GM12875 (cell line): ENCODE data around the gene CBLB.

Source experiments
- H3K4me3 ChIP-seq: one replicate; pipeline ENCODE4 v1.5.1; 2011; ENCODE audit warnings: low read depth, low read length, control low read depth
- CTCF ChIP-seq: IDR thresholded peaks from 2 replicates; pipeline ENCODE4 v1.5.1; 2011; ENCODE audit warnings: low read depth, mild to moderate bottlenecking, control low read depth, inconsistent platforms, low read length, moderate library complexity, borderline replicate concordance; ENCODE audit not compliant: insufficient read depth

Gene CBLB

GRCh38 chr3:105608623-105609022, 260.2 kb downstream of the CBLB start:
- TF ChIP-seq CTCF = no peak
- no peak overlapping the region for H3K4me3 ChIP-seq

- H3K4me3 ChIP-seq = no peak overlapping the region
- TF ChIP-seq CTCF = no peak
These were observed 262.8 kb downstream of the CBLB start for GRCh38 chr3:105606016-105606415.
